ENCODE data around the gene RHOBTB1.

DNA sequence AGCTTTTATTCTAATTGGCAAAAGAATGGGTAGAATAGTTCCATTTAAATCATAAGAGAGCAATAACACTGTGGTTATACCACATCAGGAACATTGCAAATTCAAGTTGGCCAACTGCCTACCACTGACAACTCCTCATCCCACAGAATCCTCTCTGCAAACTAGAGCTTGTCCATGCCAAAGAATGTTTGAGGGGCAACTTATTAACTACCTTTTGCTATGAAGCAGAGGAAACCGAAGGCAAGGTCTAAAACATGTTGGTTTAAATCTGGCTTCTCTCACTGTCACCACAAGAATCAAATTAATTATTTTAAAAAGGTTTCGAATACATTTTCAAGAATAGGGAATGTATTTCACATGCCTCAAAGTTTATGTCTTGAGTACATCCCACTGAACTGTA, 36.0 kb downstream of the RHOBTB1 start:
- TF ChIP-seq EZH2phosphoT487 (IDR thresholded peaks at IDR 0.05; ENCODE audit: unreplicated experiment) (no peak), POLR2AphosphoS5 (IDR thresholded peaks at IDR 0.05; ENCODE audit: low read depth) (no peak), ZNF114 (CRISPR knock-in tag; IDR thresholded peaks at IDR 0.05) (no peak), EZH2 (IDR thresholded peaks at IDR 0.05; ENCODE audit: low read depth, unreplicated experiment) (no peak), NANOG (IDR thresholded peaks at IDR 0.05; ENCODE audit: borderline replicate concordance) (no peak)
- TF ChIP-seq, protein P1, sequence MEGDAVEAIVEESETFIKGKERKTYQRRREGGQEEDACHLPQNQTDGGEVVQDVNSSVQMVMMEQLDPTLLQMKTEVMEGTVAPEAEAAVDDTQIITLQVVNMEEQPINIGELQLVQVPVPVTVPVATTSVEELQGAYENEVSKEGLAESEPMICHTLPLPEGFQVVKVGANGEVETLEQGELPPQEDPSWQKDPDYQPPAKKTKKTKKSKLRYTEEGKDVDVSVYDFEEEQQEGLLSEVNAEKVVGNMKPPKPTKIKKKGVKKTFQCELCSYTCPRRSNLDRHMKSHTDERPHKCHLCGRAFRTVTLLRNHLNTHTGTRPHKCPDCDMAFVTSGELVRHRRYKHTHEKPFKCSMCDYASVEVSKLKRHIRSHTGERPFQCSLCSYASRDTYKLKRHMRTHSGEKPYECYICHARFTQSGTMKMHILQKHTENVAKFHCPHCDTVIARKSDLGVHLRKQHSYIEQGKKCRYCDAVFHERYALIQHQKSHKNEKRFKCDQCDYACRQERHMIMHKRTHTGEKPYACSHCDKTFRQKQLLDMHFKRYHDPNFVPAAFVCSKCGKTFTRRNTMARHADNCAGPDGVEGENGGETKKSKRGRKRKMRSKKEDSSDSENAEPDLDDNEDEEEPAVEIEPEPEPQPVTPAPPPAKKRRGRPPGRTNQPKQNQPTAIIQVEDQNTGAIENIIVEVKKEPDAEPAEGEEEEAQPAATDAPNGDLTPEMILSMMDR (conservative IDR thresholded peaks at IDR 0.05; ENCODE audit: low read depth in 2 of 2): no peak
- TF ChIP-seq, protein P2, sequence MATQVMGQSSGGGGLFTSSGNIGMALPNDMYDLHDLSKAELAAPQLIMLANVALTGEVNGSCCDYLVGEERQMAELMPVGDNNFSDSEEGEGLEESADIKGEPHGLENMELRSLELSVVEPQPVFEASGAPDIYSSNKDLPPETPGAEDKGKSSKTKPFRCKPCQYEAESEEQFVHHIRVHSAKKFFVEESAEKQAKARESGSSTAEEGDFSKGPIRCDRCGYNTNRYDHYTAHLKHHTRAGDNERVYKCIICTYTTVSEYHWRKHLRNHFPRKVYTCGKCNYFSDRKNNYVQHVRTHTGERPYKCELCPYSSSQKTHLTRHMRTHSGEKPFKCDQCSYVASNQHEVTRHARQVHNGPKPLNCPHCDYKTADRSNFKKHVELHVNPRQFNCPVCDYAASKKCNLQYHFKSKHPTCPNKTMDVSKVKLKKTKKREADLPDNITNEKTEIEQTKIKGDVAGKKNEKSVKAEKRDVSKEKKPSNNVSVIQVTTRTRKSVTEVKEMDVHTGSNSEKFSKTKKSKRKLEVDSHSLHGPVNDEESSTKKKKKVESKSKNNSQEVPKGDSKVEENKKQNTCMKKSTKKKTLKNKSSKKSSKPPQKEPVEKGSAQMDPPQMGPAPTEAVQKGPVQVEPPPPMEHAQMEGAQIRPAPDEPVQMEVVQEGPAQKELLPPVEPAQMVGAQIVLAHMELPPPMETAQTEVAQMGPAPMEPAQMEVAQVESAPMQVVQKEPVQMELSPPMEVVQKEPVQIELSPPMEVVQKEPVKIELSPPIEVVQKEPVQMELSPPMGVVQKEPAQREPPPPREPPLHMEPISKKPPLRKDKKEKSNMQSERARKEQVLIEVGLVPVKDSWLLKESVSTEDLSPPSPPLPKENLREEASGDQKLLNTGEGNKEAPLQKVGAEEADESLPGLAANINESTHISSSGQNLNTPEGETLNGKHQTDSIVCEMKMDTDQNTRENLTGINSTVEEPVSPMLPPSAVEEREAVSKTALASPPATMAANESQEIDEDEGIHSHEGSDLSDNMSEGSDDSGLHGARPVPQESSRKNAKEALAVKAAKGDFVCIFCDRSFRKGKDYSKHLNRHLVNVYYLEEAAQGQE (IDR thresholded peaks at IDR 0.05; ENCODE audit: unreplicated experiment): no peak

All from GM23338 (cell line).